ENCODE results near the gene RBP2.

RBP2 gene

GRCh38 chr3:139476348-139476747 is at the start of gene RBP2:
TSS of gene RBP2 (minus strand) at chr3:139476516. CDS start at chr3:139476459, 57 bp downstream.
- H3K4me3 ChIP-seq (ENCODE audit: low read length), result no peak within 1 kb of the TSS
- H3K27me3 ChIP-seq (ENCODE audit: insufficient read depth, low read length), result no peaks in the 10 kb centered on the region
- H3K9me3 ChIP-seq (ENCODE audit: low read length), result peaks cover 4% of the 10 kb centered on the region
- H3K4me1 ChIP-seq (ENCODE audit: insufficient read depth, low read length), result no peaks in the 10 kb centered on the region
- no peak within 1 kb of the TSS for H2AFZ ChIP-seq (ENCODE audit: low read depth, low read length)
- no peaks in the 10 kb centered on the region for H3K36me3 ChIP-seq (ENCODE audit: insufficient read depth, low read length)

GRCh38 chr3:139524841-139525636 is 48.7 kb upstream of the RBP2 start:
- Histone ChIP-seq H2AFZ (ENCODE audit: low read depth, low read length) (no peak overlapping the region), H3K36me3 (ENCODE audit: insufficient read depth, low read length) (no peaks in the 10 kb centered on the region), H3K27me3 (ENCODE audit: insufficient read depth, low read length) (no peaks in the 10 kb centered on the region), H3K4me1 (ENCODE audit: insufficient read depth, low read length) (no peaks in the 10 kb centered on the region), H3K9me3 (ENCODE audit: low read length) (peaks cover 2% of the 10 kb centered on the region), H3K4me3 (ENCODE audit: low read length) (no peak overlapping the region)

GRCh38 chr3:139523718-139524117 is 47.4 kb upstream of the RBP2 start:
- Histone ChIP-seq H3K4me1 (ENCODE audit: insufficient read depth, low read length) (no peaks in the 10 kb centered on the region), H2AFZ (ENCODE audit: low read depth, low read length) (no peak overlapping the region), H3K9me3 (ENCODE audit: low read length) (peaks cover 2% of the 10 kb centered on the region), H3K27me3 (ENCODE audit: insufficient read depth, low read length) (no peaks in the 10 kb centered on the region), H3K36me3 (ENCODE audit: insufficient read depth, low read length) (no peaks in the 10 kb centered on the region), H3K4me3 (ENCODE audit: low read length) (no peak overlapping the region)

- Histone ChIP-seq H3K4me3 (ENCODE audit: low read length) (no peak overlapping the region), H3K27me3 (ENCODE audit: insufficient read depth, low read length) (no peaks in the 10 kb centered on the region)
These were observed 46.9 kb upstream of the RBP2 start for GRCh38 chr3:139523166-139523565.

GRCh38 chr3:139522421-139522820 is 46.1 kb upstream of the RBP2 start:
- Histone ChIP-seq H3K4me3 (ENCODE audit: low read length) (no peak overlapping the region), H3K36me3 (ENCODE audit: insufficient read depth, low read length) (no peaks in the 10 kb centered on the region), H3K4me1 (ENCODE audit: insufficient read depth, low read length) (no peaks in the 10 kb centered on the region), H3K9me3 (ENCODE audit: low read length) (peaks cover under 1% of the 10 kb centered on the region), H3K27me3 (ENCODE audit: insufficient read depth, low read length) (no peaks in the 10 kb centered on the region), H2AFZ (ENCODE audit: low read depth, low read length) (no peak overlapping the region)

More at GRCh38 chr3:139523166-139523565, 46.9 kb upstream of the RBP2 start:
- no peak overlapping the region for H2AFZ ChIP-seq (ENCODE audit: low read depth, low read length)
- no peaks in the 10 kb centered on the region for H3K36me3 ChIP-seq (ENCODE audit: insufficient read depth, low read length)
- no peaks in the 10 kb centered on the region for H3K4me1 ChIP-seq (ENCODE audit: insufficient read depth, low read length)
- peaks cover 2% of the 10 kb centered on the region for H3K9me3 ChIP-seq (ENCODE audit: low read length)

- H3K9me3 ChIP-seq (ENCODE audit: low read length), result no peaks in the 10 kb centered on the region
- H3K4me3 ChIP-seq (ENCODE audit: low read length), result no peak overlapping the region
- no peaks in the 10 kb centered on the region for H3K27me3 ChIP-seq (ENCODE audit: insufficient read depth, low read length)
- H2AFZ ChIP-seq (ENCODE audit: low read depth, low read length), result no peak overlapping the region
- no peaks in the 10 kb centered on the region for H3K4me1 ChIP-seq (ENCODE audit: insufficient read depth, low read length)
- no peaks in the 10 kb centered on the region for H3K36me3 ChIP-seq (ENCODE audit: insufficient read depth, low read length)
These were observed 45.5 kb upstream of the RBP2 start for GRCh38 chr3:139521816-139522215.

- Histone ChIP-seq H3K36me3 (ENCODE audit: insufficient read depth, low read length) (no peaks in the 10 kb centered on the region), H3K4me1 (ENCODE audit: insufficient read depth, low read length) (no peaks in the 10 kb centered on the region), H3K4me3 (ENCODE audit: low read length) (no peak overlapping the region), H3K9me3 (ENCODE audit: low read length) (no peaks in the 10 kb centered on the region), H2AFZ (ENCODE audit: low read depth, low read length) (no peak overlapping the region), H3K27me3 (ENCODE audit: insufficient read depth, low read length) (no peaks in the 10 kb centered on the region)
These were observed 44.8 kb upstream of the RBP2 start for GRCh38 chr3:139521144-139521543.

GRCh38 chr3:139519998-139520737 is 43.9 kb upstream of the RBP2 start:
- Histone ChIP-seq H3K4me3 (ENCODE audit: low read length) (no peak overlapping the region), H2AFZ (ENCODE audit: low read depth, low read length) (no peak overlapping the region), H3K9me3 (ENCODE audit: low read length) (no peaks in the 10 kb centered on the region), H3K4me1 (ENCODE audit: insufficient read depth, low read length) (no peaks in the 10 kb centered on the region), H3K36me3 (ENCODE audit: insufficient read depth, low read length) (no peaks in the 10 kb centered on the region), H3K27me3 (ENCODE audit: insufficient read depth, low read length) (no peaks in the 10 kb centered on the region)

- Histone ChIP-seq H3K4me3 (ENCODE audit: low read length) (no peak overlapping the region), H3K36me3 (ENCODE audit: insufficient read depth, low read length) (no peaks in the 10 kb centered on the region), H2AFZ (ENCODE audit: low read depth, low read length) (no peak overlapping the region), H3K4me1 (ENCODE audit: insufficient read depth, low read length) (no peaks in the 10 kb centered on the region), H3K9me3 (ENCODE audit: low read length) (no peaks in the 10 kb centered on the region), H3K27me3 (ENCODE audit: insufficient read depth, low read length) (no peaks in the 10 kb centered on the region)
These were observed 42.9 kb upstream of the RBP2 start for GRCh38 chr3:139518926-139519842.

- H3K9me3 ChIP-seq (ENCODE audit: low read length), result no peaks in the 10 kb centered on the region
- H3K36me3 ChIP-seq (ENCODE audit: insufficient read depth, low read length), result no peaks in the 10 kb centered on the region
- H3K4me3 ChIP-seq (ENCODE audit: low read length), result no peak overlapping the region
- no peaks in the 10 kb centered on the region for H3K4me1 ChIP-seq (ENCODE audit: insufficient read depth, low read length)
- H3K27me3 ChIP-seq (ENCODE audit: insufficient read depth, low read length), result no peaks in the 10 kb centered on the region
- H2AFZ ChIP-seq (ENCODE audit: low read depth, low read length), result no peak overlapping the region
These were observed 42.0 kb upstream of the RBP2 start for GRCh38 chr3:139518306-139518705.

GRCh38 chr3:139517321-139518065 is 41.2 kb upstream of the RBP2 start:
- Histone ChIP-seq H3K36me3 (ENCODE audit: insufficient read depth, low read length) (no peaks in the 10 kb centered on the region), H3K9me3 (ENCODE audit: low read length) (no peaks in the 10 kb centered on the region), H3K4me3 (ENCODE audit: low read length) (no peak overlapping the region), H3K27me3 (ENCODE audit: insufficient read depth, low read length) (no peaks in the 10 kb centered on the region), H3K4me1 (ENCODE audit: insufficient read depth, low read length) (no peaks in the 10 kb centered on the region), H2AFZ (ENCODE audit: low read depth, low read length) (no peak overlapping the region)

- no peaks in the 10 kb centered on the region for H3K9me3 ChIP-seq (ENCODE audit: low read length)
- H3K4me3 ChIP-seq (ENCODE audit: low read length), result no peak overlapping the region
- no peak overlapping the region for H2AFZ ChIP-seq (ENCODE audit: low read depth, low read length)
These were observed 38.4 kb upstream of the RBP2 start for GRCh38 chr3:139514741-139515140.

More at GRCh38 chr3:139514741-139515140, 38.4 kb upstream of the RBP2 start:
- no peaks in the 10 kb centered on the region for H3K4me1 ChIP-seq (ENCODE audit: insufficient read depth, low read length)
- H3K36me3 ChIP-seq (ENCODE audit: insufficient read depth, low read length), result no peaks in the 10 kb centered on the region
- no peaks in the 10 kb centered on the region for H3K27me3 ChIP-seq (ENCODE audit: insufficient read depth, low read length)
